Memory B cell (primary cell): Measurements from ENCODE around the gene TM2D3.
A peak's percentile ranks its signal among the peaks of the same experiment; 100 is the strongest.
"Not testable (repeated sequence)": the region's sequence is repeated elsewhere in the genome, so short reads cannot be mapped to it uniquely, and the experiment has no call there.

Source experiments
- ATAC-seq: fragments of 150-1000 bp; cut with Tn5 transposase; 2 replicates; pipeline ENCODE4 v1.10.0; 2021; ENCODE audit warnings: low read depth, mild to moderate bottlenecking, moderate library complexity
- DNase-seq, 2 donors: peaks; one replicate each; pipeline ENCODE4 v3.0.0; 2022; ENCODE audit warnings: low spot score in 2 of 2
- H3K27ac Mint-ChIP-seq: one replicate; pipeline ENCODE4 v1.8.0; 2022; ENCODE audit warnings: mild to moderate bottlenecking, moderate library complexity, mixed read lengths
- H3K27me3 Mint-ChIP-seq: one replicate; pipeline ENCODE4 v1.8.0; 2022; ENCODE audit warnings: mixed read lengths
- H3K36me3 Mint-ChIP-seq: one replicate; pipeline ENCODE4 v1.8.0; 2022; ENCODE audit warnings: mild to moderate bottlenecking, mixed read lengths
- H3K4me1 Mint-ChIP-seq: one replicate; pipeline ENCODE4 v1.8.0; 2022; ENCODE audit warnings: mixed read lengths
- H3K4me3 Mint-ChIP-seq: one replicate; pipeline ENCODE4 v1.8.0; 2022; ENCODE audit warnings: mild to moderate bottlenecking, moderate library complexity, mixed read lengths
- H3K9me3 Mint-ChIP-seq: one replicate; pipeline ENCODE4 v1.8.0; 2022; ENCODE audit warnings: mixed read lengths

Gene TM2D3

DNA sequence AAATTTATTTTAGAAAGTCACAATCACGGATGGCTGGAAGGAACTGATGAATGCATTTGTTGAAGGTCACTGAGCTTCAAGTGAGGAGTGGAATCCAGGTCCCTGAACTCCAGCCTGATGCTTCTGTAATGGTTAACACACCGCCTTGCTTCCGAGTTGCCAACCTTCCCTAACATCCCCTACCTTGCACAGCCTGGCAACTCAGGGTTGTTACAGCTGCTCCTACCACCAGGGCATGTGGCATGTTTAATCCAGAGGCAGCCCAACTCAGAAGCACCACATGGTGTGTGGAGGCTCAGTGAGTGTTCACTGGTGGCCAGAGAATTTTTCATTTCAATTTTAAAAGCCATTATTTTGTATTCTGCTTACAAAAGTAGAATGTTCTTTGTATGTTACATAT is 4.9 kb downstream of the TM2D3 start:
- Mint-ChIP-seq H3K27ac (no peak overlapping the region), H3K36me3 (peaks cover 23% of the 10 kb centered on the region), H3K27me3 (no peaks in the 10 kb centered on the region), H3K4me1 (peaks cover 17% of the 10 kb centered on the region), H3K9me3 (no peaks in the 10 kb centered on the region), H3K4me3 (no peak overlapping the region)
- ATAC-seq, result no peak
- no peak for DNase-seq

DNA sequence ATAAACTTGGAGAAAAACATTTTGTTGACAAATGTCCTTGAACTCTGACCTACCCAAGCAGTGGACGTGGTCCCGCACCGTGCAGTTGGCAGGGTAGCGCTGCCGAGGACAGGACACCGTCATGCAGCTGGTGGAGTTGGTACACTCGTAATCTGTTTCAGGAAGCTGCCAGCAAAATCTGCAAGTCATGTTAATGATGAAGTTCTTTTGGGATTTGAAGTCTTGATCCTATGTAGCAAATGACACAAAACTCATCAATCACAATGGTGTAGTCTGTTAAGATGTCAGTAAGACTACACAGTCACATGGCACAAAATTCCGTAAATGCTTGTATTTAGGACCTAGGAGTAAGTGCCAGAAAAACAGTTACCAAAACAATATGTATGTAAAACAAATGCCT is 5.5 kb downstream of the TM2D3 start:
- peaks cover 21% of the 10 kb centered on the region for H3K4me1 Mint-ChIP-seq
- H3K36me3 Mint-ChIP-seq, result peaks cover 23% of the 10 kb centered on the region
- H3K4me3 Mint-ChIP-seq, result no peak overlapping the region
- H3K27ac Mint-ChIP-seq, result no peak overlapping the region
- H3K27me3 Mint-ChIP-seq, result no peaks in the 10 kb centered on the region
- DNase-seq (no peak), ATAC-seq (no peak)
- H3K9me3 Mint-ChIP-seq, result no peaks in the 10 kb centered on the region

DNA sequence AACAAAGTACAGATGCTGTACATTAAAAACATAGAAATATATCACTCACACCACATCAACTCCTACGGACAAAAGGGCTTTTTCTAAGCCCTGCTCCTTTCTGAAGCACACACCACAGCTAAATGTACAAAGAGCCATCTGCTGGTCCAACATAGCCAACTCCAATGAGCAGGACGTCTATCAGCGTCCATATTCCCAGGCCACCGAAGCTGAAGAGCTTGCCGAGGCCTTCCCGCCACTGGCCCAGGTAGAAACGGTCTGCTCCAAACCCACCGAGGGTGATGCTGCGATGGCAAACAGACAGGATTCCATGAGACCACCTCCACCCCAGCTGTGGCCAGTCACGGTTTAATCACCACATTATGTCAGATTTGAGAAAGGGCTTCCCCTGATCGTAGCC is 9.8 kb downstream of the TM2D3 start:
- no peak overlapping the region for H3K4me3 Mint-ChIP-seq
- H3K4me1 Mint-ChIP-seq, result peaks cover 19% of the 10 kb centered on the region
- H3K36me3 Mint-ChIP-seq, result peaks cover 31% of the 10 kb centered on the region
- no peaks in the 10 kb centered on the region for H3K27me3 Mint-ChIP-seq
- ATAC-seq, result no peak
- no peak for DNase-seq
- no peaks in the 10 kb centered on the region for H3K9me3 Mint-ChIP-seq
- H3K27ac Mint-ChIP-seq, result peak overlapping the region; percentile 53

DNA sequence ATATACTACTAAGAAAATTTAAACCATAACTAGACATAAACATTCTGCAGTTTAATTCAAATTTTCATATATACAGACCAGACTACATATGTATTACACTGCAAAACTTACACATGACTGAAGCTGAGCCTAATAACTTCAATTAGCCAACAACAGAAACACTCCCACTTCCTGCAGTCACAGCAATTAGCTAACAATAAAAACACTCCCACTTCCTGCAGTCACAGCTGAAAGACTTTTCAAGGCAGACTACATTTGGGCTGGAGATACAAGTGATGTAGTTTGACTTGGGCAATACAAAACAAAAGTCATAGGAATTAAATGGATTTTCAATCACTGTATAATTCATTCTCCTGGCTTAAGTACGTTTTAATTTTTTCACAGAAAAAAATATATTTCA is 10.3 kb downstream of the TM2D3 start:
- no peak for DNase-seq
- no peaks in the 10 kb centered on the region for H3K27me3 Mint-ChIP-seq
- peaks cover 19% of the 10 kb centered on the region for H3K4me1 Mint-ChIP-seq
- H3K36me3 Mint-ChIP-seq, result peaks cover 31% of the 10 kb centered on the region
- H3K9me3 Mint-ChIP-seq, result no peaks in the 10 kb centered on the region
- H3K27ac Mint-ChIP-seq, result peak overlapping the region; percentile 53
- peak; percentile 86 for ATAC-seq
- no peak overlapping the region for H3K4me3 Mint-ChIP-seq

DNA sequence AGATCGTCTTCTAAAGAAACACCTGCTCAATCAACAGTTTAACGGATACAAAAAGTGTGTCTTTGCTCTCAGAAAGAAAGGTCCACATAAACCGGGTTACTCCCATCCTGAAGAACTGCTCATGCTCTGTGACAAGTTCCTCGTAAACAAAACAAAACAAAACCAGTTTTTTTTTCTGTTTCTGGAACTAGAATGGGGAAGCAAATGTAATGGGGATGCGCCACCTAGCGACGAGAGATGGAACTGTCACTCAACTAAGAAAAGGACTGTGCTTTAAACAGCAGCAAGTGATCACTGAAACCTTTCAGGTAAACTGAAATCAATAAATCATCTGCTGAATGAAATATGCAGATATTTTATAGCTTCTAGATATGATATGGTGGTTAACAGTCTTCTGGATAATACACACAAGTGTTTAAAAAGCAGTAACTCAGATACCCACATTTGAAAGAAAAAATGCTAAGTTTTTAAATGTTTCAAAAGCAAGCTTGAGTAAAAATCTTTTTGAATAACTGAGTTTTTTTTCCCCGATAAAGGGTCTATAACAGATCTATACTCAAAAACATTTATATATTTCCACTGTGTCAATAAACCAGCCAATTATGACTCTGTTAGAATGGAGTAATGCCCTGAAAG is 10.9 kb downstream of the TM2D3 start:
- Mint-ChIP-seq H3K27ac (peak overlapping the region; percentile 92), H3K27me3 (no peaks in the 10 kb centered on the region), H3K4me1 (peaks cover 19% of the 10 kb centered on the region), H3K9me3 (no peaks in the 10 kb centered on the region), H3K36me3 (peaks cover 31% of the 10 kb centered on the region), H3K4me3 (peak overlapping the region; percentile 37)
- ATAC-seq (peak; percentile 74), DNase-seq (peak; percentile 73 to 78)

DNA sequence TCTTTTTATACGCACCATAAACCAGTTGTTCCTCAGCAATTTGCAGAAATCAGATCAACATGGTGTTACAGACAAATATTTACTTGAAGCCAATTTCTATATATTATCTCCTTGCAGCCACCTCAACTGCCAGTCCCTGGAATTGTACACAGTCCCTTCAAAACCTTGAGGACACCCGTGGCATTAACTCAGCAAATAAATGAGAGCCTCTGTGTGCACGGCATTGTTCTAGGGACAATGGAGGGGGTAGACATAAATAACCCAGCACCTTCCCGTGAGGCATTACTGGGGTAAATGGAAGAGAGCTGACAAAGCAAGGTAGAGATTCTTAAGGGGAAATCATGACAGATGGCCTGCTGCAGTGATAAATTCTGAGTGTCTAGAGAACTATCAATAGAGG is 12.5 kb downstream of the TM2D3 start:
- Mint-ChIP-seq H3K4me1 (peaks cover 15% of the 10 kb centered on the region), H3K36me3 (peaks cover 18% of the 10 kb centered on the region), H3K4me3 (no peak overlapping the region), H3K27me3 (no peaks in the 10 kb centered on the region), H3K27ac (peak overlapping the region; percentile 65), H3K9me3 (no peaks in the 10 kb centered on the region)
- ATAC-seq (no peak), DNase-seq (no peak)

DNA sequence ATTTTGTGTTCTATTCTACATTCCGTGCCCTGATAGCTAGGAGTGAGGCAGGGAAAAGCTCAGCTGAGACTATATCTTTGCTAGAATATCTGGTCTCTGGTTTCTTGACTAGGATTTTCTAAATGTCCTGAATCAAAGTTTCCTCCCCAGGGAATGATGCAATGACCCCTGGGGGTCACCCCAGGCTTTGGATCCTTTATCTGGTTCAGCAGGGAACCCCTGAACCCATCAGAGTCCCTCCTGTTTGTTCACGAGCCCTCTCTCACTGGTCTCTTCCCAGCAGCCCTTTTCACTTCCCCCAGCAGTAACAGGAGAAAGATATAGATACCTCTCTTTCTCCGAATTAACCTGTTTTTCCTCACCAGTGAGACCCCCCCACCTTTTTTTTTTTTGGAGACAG is 14.3 kb downstream of the TM2D3 start:
- H3K27me3 Mint-ChIP-seq, result no peaks in the 10 kb centered on the region
- no peak overlapping the region for H3K27ac Mint-ChIP-seq
- peaks cover 13% of the 10 kb centered on the region for H3K36me3 Mint-ChIP-seq
- H3K4me1 Mint-ChIP-seq, result peaks cover 15% of the 10 kb centered on the region
- DNase-seq, result no peak
- no peaks in the 10 kb centered on the region for H3K9me3 Mint-ChIP-seq
- ATAC-seq, result no peak
- H3K4me3 Mint-ChIP-seq, result no peak overlapping the region

DNA sequence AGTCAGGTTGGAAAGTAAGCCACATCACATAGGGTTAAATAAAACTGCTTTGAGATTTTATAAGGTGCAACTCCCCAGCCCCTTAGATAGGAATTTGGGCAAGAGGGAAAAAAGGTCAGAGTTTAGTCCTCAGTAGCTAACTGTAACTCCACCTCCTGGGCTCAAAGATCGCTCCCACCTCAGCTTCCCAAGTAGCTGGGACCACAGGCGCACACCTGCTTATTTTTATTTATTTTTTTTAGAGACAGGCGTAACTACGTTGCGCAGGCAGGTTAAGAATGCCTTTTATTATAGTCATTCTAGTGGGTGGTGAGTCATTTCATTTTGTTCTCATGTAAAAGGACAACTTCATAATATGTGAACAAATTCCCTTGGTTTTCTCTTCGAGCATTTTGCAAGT is 14.7 kb downstream of the TM2D3 start:
- Mint-ChIP-seq H3K27me3 (no peaks in the 10 kb centered on the region), H3K4me3 (no peak overlapping the region), H3K27ac (no peak overlapping the region), H3K36me3 (peaks cover 12% of the 10 kb centered on the region), H3K9me3 (no peaks in the 10 kb centered on the region), H3K4me1 (peaks cover 14% of the 10 kb centered on the region)
- DNase-seq (no peak), ATAC-seq (no peak)

DNA sequence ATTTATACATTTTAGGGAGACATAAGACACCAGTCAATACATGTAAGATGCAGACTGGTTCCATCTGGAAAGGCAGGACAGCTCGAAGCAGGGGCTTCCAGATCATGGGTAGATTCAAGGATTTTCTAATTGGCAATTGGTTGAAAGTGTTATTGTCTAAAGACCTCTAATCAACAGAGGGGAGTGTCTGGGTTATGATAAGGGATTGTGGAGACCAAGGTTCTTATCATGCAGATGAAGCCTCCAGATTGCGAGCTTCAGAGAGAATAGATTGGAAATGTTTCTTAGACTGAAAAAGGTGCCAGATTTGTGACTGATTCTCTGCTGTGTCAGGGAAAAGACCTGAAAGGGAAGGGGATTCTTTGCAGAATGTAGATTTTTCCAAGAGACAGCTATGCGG is 15.1 kb downstream of the TM2D3 start:
- no peak overlapping the region for H3K27ac Mint-ChIP-seq
- H3K27me3 Mint-ChIP-seq, result no peaks in the 10 kb centered on the region
- H3K4me1 Mint-ChIP-seq, result peaks cover 10% of the 10 kb centered on the region
- peaks cover 11% of the 10 kb centered on the region for H3K36me3 Mint-ChIP-seq
- H3K4me3 Mint-ChIP-seq, result no peak overlapping the region
- ATAC-seq, result no peak
- no peak for DNase-seq
- no peaks in the 10 kb centered on the region for H3K9me3 Mint-ChIP-seq

DNA sequence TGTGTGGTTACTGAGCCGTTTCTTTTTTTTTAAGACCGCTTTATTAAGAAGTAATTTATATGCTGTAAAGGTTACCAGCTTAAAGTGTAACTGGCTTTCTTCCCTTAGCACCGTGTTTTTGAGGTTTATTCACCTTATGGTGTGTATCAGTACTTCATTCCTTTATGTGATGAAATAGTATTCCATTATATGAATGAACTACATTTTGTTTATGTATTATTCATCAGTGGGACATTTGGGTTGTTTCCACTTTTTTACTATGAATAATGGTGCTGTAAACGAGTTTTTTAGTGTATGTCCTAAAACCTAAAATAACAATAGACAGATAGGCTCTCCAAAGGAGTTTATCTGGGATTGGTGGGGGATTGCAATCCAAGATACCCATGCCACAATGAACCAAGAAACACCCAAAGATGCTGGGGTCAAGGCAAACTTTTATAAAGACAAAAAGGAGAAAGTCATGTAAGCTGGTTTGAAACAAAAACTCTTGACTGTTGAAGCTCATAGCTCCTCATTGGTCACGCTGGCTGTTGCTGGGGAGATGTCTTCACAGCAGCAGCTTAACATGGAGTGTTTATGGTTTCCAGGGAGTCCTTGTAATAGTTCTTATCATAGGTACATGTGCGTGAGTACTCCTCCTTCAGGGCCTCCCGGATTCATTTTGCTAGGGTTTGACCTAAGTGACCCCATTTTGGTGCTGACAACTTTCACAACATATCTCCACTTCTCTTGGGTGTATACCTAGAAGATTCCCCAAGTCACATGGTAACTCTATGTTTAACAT is 16.0 kb downstream of the TM2D3 start:
- no peak overlapping the region for H3K4me3 Mint-ChIP-seq
- peak overlapping the region; percentile 60 for H3K27ac Mint-ChIP-seq
- H3K36me3 Mint-ChIP-seq, result peaks cover 11% of the 10 kb centered on the region
- H3K27me3 Mint-ChIP-seq, result no peaks in the 10 kb centered on the region
- DNase-seq (no peak), ATAC-seq (no peak)
- H3K4me1 Mint-ChIP-seq, result peaks cover 6% of the 10 kb centered on the region
- H3K9me3 Mint-ChIP-seq, result no peaks in the 10 kb centered on the region

DNA sequence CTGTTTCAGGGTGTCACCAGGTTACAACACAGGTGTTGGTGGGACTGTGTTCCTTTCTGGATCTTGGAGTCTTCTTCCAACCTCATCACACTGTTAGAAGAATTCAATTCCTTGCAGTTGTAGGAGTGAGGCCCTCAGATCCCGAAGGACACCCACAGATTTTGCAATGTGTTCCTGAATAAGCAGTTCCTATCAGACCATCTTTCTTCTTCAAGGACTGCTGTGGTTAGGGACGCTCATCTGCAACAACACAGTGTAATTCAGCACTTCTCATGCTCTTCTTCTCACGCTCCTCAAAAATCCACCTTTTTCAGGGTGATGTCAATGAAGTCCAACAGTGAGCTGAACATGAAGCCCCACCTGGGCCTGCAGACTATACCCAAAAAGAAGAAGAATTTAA is 18.8 kb downstream of the TM2D3 start:
- Mint-ChIP-seq H3K4me1 (no peaks in the 10 kb centered on the region), H3K4me3 (no peak overlapping the region), H3K27ac (no peak overlapping the region), H3K9me3 (no peaks in the 10 kb centered on the region), H3K27me3 (no peaks in the 10 kb centered on the region), H3K36me3 (no peaks in the 10 kb centered on the region)
- DNase-seq (no peak), ATAC-seq (no peak)

DNA sequence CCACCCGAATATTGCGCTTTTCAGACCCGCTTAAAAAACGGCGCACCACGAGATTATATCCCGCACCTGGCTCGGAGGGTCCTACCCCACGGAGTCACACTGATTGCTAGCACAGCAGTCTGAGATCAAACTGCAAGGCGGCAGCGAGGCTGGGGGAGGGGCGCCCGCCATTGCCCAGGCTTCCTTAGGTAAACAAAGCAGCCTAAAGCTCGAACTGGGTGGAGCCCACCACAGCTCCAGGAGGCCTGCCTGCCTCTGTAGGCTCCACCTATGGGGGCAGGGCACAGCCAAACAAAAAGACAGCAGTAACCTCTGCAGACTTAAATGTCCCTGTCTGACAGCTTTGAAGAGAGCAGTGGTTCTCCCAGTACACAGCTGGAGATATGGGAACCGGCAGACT is 25.5 kb downstream of the TM2D3 start:
- not testable (repeated sequence) for H3K9me3 Mint-ChIP-seq, H3K4me1 Mint-ChIP-seq, H3K27ac Mint-ChIP-seq, DNase-seq, H3K27me3 Mint-ChIP-seq, ATAC-seq, H3K4me3 Mint-ChIP-seq
- peaks cover 33% of the 10 kb centered on the region for H3K36me3 Mint-ChIP-seq

DNA sequence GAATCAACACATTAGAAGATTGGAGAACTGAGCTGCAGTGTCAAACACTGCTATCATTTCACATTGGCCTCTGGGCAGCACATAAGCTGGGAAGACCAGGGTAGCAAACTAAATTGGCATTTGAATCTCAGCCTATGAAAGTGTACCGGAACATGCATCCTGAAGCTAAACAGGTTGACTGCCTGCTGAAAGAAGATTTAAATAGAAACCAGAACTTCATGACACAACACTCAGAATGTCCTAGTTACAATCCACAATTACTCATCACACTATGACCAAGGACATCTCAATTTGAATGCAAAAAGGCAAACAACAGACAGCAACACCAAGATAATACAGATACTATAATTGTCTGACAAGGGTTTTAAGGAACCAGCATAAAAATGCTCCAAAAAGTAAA is 26.2 kb downstream of the TM2D3 start:
- DNase-seq (no peak), ATAC-seq (no peak)
- Mint-ChIP-seq H3K27ac (no peak overlapping the region), H3K4me1 (peaks cover 7% of the 10 kb centered on the region), H3K36me3 (peaks cover 35% of the 10 kb centered on the region), H3K9me3 (peaks cover 8% of the 10 kb centered on the region), H3K27me3 (no peaks in the 10 kb centered on the region), H3K4me3 (no peak overlapping the region)

DNA sequence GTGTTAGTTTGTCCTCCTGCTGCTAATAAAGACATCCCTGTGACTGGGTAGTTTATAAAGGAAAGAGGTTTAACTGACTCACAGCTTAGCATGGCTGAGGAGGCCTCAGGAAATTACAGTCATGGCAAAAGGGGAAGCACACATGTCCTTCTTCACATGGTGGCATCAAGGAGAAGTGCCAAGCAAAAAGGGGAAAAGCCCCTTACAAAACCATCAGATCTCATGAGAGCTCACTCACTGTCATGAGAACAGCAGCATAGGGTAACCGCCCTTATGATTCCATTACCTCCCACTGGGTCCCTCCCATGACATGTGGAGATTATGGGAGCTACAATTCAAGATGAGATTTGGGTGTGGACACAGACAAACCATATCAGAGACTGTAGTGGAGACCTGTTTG is 27.0 kb downstream of the TM2D3 start:
- Mint-ChIP-seq H3K36me3 (peaks cover 39% of the 10 kb centered on the region), H3K27me3 (no peaks in the 10 kb centered on the region), H3K4me1 (peaks cover 7% of the 10 kb centered on the region), H3K27ac (no peak overlapping the region), H3K4me3 (no peak overlapping the region), H3K9me3 (peaks cover 8% of the 10 kb centered on the region)
- no peak for ATAC-seq
- no peak for DNase-seq
